RWPE2 (cell line): ENCODE results near the gene LGALSL.
A peak's percentile ranks its signal among the peaks of the same experiment; 100 is the strongest.

Experiments
- ATAC-seq: fragments of 200-7000 bp; cut with Tn5 transposase; 3 replicates; pipeline ENCODE4 v1.9.1; 2021; ENCODE audit warnings: low read depth
- DNase-seq: peaks from one replicate; pipeline ENCODE4 v3.0.0-alpha.2; 2020; ENCODE audit warnings: low spot score
- H3K27ac ChIP-seq: fragments of 450-650 bp; 2 replicates; pipeline ENCODE4 v1.5.1; 2017; ENCODE audit warnings: mild to moderate bottlenecking; ENCODE audit not compliant: poor library complexity, severe bottlenecking
- H3K27me3 ChIP-seq: fragments of 250-450 bp; sonication (Bioruptor Pico); 2 replicates; pipeline ENCODE4 v1.5.1; 2021; ENCODE audit warnings: mild to moderate bottlenecking, moderate library complexity; ENCODE audit not compliant: insufficient read depth, poor library complexity, severe bottlenecking
- H3K36me3 ChIP-seq: fragments of 250-450 bp; sonication (Bioruptor Pico); 2 replicates; pipeline ENCODE4 v1.5.1; 2020; ENCODE audit warnings: low read depth, mild to moderate bottlenecking, moderate library complexity
- H3K4me1 ChIP-seq: fragments of 250-450 bp; sonication (Bioruptor Pico); 2 replicates; pipeline ENCODE4 v1.5.1; 2021; ENCODE audit warnings: mild to moderate bottlenecking, moderate library complexity; ENCODE audit not compliant: insufficient read depth, poor library complexity, severe bottlenecking
- H3K4me3 ChIP-seq: fragments of 250-450 bp; sonication (Bioruptor Pico); 2 replicates; pipeline ENCODE4 v1.5.1; 2021; ENCODE audit warnings: mild to moderate bottlenecking, moderate library complexity; ENCODE audit not compliant: severe bottlenecking
- H3K9me3 ChIP-seq: fragments of 250-450 bp; sonication (Bioruptor Pico); 2 replicates; pipeline ENCODE4 v1.5.1; 2021; ENCODE audit warnings: mild to moderate bottlenecking, moderate library complexity; ENCODE audit not compliant: severe bottlenecking
- CTCF ChIP-seq: fragments of 450-650 bp; IDR thresholded peaks from one replicate; pipeline ENCODE4 v1.5.1; 2017; ENCODE audit warnings: mild to moderate bottlenecking, moderate library complexity; ENCODE audit not compliant: poor library complexity, severe bottlenecking

Gene LGALSL

GRCh38 chr2:64500549-64500948, 46.6 kb downstream of the LGALSL start:
- no peak for TF ChIP-seq CTCF
- no peaks in the 10 kb centered on the region for H3K9me3 ChIP-seq
- no peak for ATAC-seq
- H3K4me1 ChIP-seq: no peaks in the 10 kb centered on the region
- H3K36me3 ChIP-seq: no peaks in the 10 kb centered on the region
- H3K4me3 ChIP-seq: no peak overlapping the region
- no peak overlapping the region for H3K27ac ChIP-seq
- DNase-seq: no peak
- no peaks in the 10 kb centered on the region for H3K27me3 ChIP-seq

GRCh38 chr2:64501946-64502345, 48.0 kb downstream of the LGALSL start:
- no peaks in the 10 kb centered on the region for H3K9me3 ChIP-seq
- DNase-seq: no peak
- no peak for TF ChIP-seq CTCF
- H3K27me3 ChIP-seq: no peaks in the 10 kb centered on the region
- no peak overlapping the region for H3K27ac ChIP-seq
- H3K4me1 ChIP-seq: no peaks in the 10 kb centered on the region
- no peak for ATAC-seq
- no peaks in the 10 kb centered on the region for H3K36me3 ChIP-seq
- H3K4me3 ChIP-seq: no peak overlapping the region

GRCh38 chr2:64502860-64503259, 48.9 kb downstream of the LGALSL start:
- no peak for ATAC-seq
- no peak for TF ChIP-seq CTCF
- no peaks in the 10 kb centered on the region for H3K9me3 ChIP-seq
- no peak overlapping the region for H3K27ac ChIP-seq
- DNase-seq: no peak
- no peak overlapping the region for H3K4me3 ChIP-seq
- H3K27me3 ChIP-seq: no peaks in the 10 kb centered on the region
- H3K36me3 ChIP-seq: no peaks in the 10 kb centered on the region
- no peaks in the 10 kb centered on the region for H3K4me1 ChIP-seq

GRCh38 chr2:64504774-64505720, 51.1 kb downstream of the LGALSL start:
- H3K9me3 ChIP-seq: no peaks in the 10 kb centered on the region
- TF ChIP-seq CTCF: no peak
- no peaks in the 10 kb centered on the region for H3K4me1 ChIP-seq
- H3K27me3 ChIP-seq: no peaks in the 10 kb centered on the region
- H3K4me3 ChIP-seq: no peak overlapping the region
- H3K36me3 ChIP-seq: no peaks in the 10 kb centered on the region
- H3K27ac ChIP-seq: no peak overlapping the region
- ATAC-seq (0 out of 3 replicates have a peak, but pooled peaks have one; percentile 25), DNase-seq (no peak)

- no peak for ATAC-seq
- H3K4me3 ChIP-seq: no peak overlapping the region
- no peak overlapping the region for H3K27ac ChIP-seq
- no peak for TF ChIP-seq CTCF
- H3K4me1 ChIP-seq: no peaks in the 10 kb centered on the region
- no peaks in the 10 kb centered on the region for H3K9me3 ChIP-seq
- no peak for DNase-seq
- H3K36me3 ChIP-seq: no peaks in the 10 kb centered on the region
- no peaks in the 10 kb centered on the region for H3K27me3 ChIP-seq
Observed at GRCh38 chr2:64506686-64507085, 52.7 kb downstream of the LGALSL start.
